Loucy (cell line): Measurements from ENCODE around the gene U2AF2.

Experiments used
- H2AFZ ChIP-seq: fragments of 200-600 bp; sonication (generic); 2 replicates; pipeline ENCODE4 v1.6.0; 2016; ENCODE audit warnings: antibody characterized with exemption, mild to moderate bottlenecking, low read length, moderate library complexity
- H3F3A ChIP-seq: fragments of 200-600 bp; 2 replicates; pipeline ENCODE4 v1.6.0; 2016; ENCODE audit warnings: antibody characterized with exemption, low read depth, mild to moderate bottlenecking
- H3K27me3 ChIP-seq: fragments of 200-600 bp; sonication (generic); 2 replicates; pipeline ENCODE4 v1.6.1; 2014; ENCODE audit warnings: low read length, mild to moderate bottlenecking; ENCODE audit not compliant: insufficient read depth, poor library complexity, severe bottlenecking
- H3K36me3 ChIP-seq: fragments of 200-600 bp; sonication (generic); 2 replicates; pipeline ENCODE4 v1.6.1; 2016; ENCODE audit warnings: low read length; ENCODE audit not compliant: insufficient read depth
- H3K4me1 ChIP-seq: fragments of 200-600 bp; sonication (generic); 2 replicates; pipeline ENCODE4 v1.5.1; 2014; ENCODE audit warnings: low read length, mild to moderate bottlenecking; ENCODE audit not compliant: insufficient read depth, poor library complexity, severe bottlenecking
- H3K4me2 ChIP-seq: fragments of 200-600 bp; sonication (generic); 2 replicates; pipeline ENCODE4 v1.6.0; 2014; ENCODE audit warnings: antibody characterized with exemption, low read length, low read depth, mild to moderate bottlenecking; ENCODE audit not compliant: poor library complexity, severe bottlenecking
- H3K4me3 ChIP-seq: fragments of 200-600 bp; sonication (generic); 2 replicates; pipeline ENCODE4 v1.5.1; 2014; ENCODE audit warnings: low read length, mild to moderate bottlenecking, mixed read lengths; ENCODE audit not compliant: poor library complexity, severe bottlenecking
- H3K79me2 ChIP-seq: fragments of 200-600 bp; sonication (generic); 2 replicates; pipeline ENCODE4 v1.6.1; 2014; ENCODE audit warnings: low read length; ENCODE audit not compliant: insufficient read depth
- H3K9ac ChIP-seq: fragments of 200-600 bp; sonication (generic); 2 replicates; pipeline ENCODE4 v1.6.0; 2014; ENCODE audit warnings: mild to moderate bottlenecking, low read depth, low read length, moderate library complexity; ENCODE audit not compliant: poor library complexity, severe bottlenecking
- H3K9me2 ChIP-seq: fragments of 200-600 bp; sonication (generic); replicated peaks from 2 replicates; pipeline ENCODE4 v1.6.1; 2016; ENCODE audit warnings: low read depth, low read length, mixed read lengths
- H3K9me3 ChIP-seq: fragments of 200-600 bp; sonication (generic); 2 replicates; pipeline ENCODE4 v1.6.1; 2014; ENCODE audit warnings: mild to moderate bottlenecking, antibody characterized with exemption, low read length, low read depth; ENCODE audit not compliant: insufficient read depth
- H4K20me1 ChIP-seq: fragments of 200-600 bp; sonication (generic); 2 replicates; pipeline ENCODE4 v1.6.0; 2014; ENCODE audit warnings: antibody characterized with exemption, low read length, mild to moderate bottlenecking; ENCODE audit not compliant: insufficient read depth, poor library complexity, severe bottlenecking
- CTCF ChIP-seq: fragments of 200-600 bp; sonication (generic); conservative IDR thresholded peaks from 2 replicates; pipeline ENCODE4 v1.5.1; 2014; ENCODE audit warnings: mild to moderate bottlenecking, antibody characterized with exemption, low read length
- EZH2phosphoT487 ChIP-seq: fragments of 200-600 bp; IDR thresholded peaks from 2 replicates; pipeline ENCODE4 v1.6.1; 2018; ENCODE audit warnings: antibody characterized with exemption, mild to moderate bottlenecking, moderate library complexity, borderline replicate concordance

The U2AF2 gene

GRCh38 chr19:55646889-55647731 is 7.7 kb upstream of the U2AF2 start:
- peaks cover 4% of the 10 kb centered on the region for H4K20me1 ChIP-seq
- H3K9me3 ChIP-seq = no peaks in the 10 kb centered on the region
- peaks cover 21% of the 10 kb centered on the region for H3K4me1 ChIP-seq
- peak overlapping the region; percentile 76; the same call in 1 of the 2 replicates for H2AFZ ChIP-seq
- H3K9me2 ChIP-seq = no peaks in the 10 kb centered on the region
- TF ChIP-seq EZH2phosphoT487 (no peak), CTCF (no peak)
- H3K9ac ChIP-seq = peak overlapping the region; percentile 87
- no peaks in the 10 kb centered on the region; the same call in 1 of the 2 replicates for H3K36me3 ChIP-seq
- H3K27me3 ChIP-seq = no peaks in the 10 kb centered on the region
- peaks cover 56% of the 10 kb centered on the region for H3K79me2 ChIP-seq
- H3K4me2 ChIP-seq = peak overlapping the region; percentile 99
- H3F3A ChIP-seq = no peaks in the 10 kb centered on the region
- H3K4me3 ChIP-seq = peak overlapping the region; percentile 75

GRCh38 chr19:55647732-55648584 is 6.9 kb upstream of the U2AF2 start, which contains the start of gene CCDC106:
Gene CCDC106 (plus strand): TSS chr19:55648212. CDS start chr19:55649047, 835 bp downstream.
- peak within 1 kb of the TSS; percentile 99 for H3K4me2 ChIP-seq
- no peaks in the 10 kb centered on the region for H3K9me3 ChIP-seq
- no peak for TF ChIP-seq CTCF
- no peak for TF ChIP-seq EZH2phosphoT487
- H3K36me3 ChIP-seq = no peaks in the 10 kb centered on the region; the same call in 1 of the 2 replicates
- peaks cover 47% of the 10 kb centered on the region for H3K79me2 ChIP-seq
- H3K4me1 ChIP-seq = peaks cover 19% of the 10 kb centered on the region
- H3F3A ChIP-seq = no peaks in the 10 kb centered on the region
- H3K4me3 ChIP-seq = peak within 1 kb of the TSS; percentile 75
- no peaks in the 10 kb centered on the region for H3K27me3 ChIP-seq
- H2AFZ ChIP-seq = peak within 1 kb of the TSS; percentile 76
- H4K20me1 ChIP-seq = peaks cover 4% of the 10 kb centered on the region
- H3K9ac ChIP-seq = peak within 1 kb of the TSS; percentile 87
- no peaks in the 10 kb centered on the region for H3K9me2 ChIP-seq

GRCh38 chr19:55648585-55649267 is 6.1 kb upstream of the U2AF2 start:
- H3K36me3 ChIP-seq = no peaks in the 10 kb centered on the region; the same call in 1 of the 2 replicates
- H3K9ac ChIP-seq = peak overlapping the region; percentile 87
- H3F3A ChIP-seq = no peaks in the 10 kb centered on the region
- no peaks in the 10 kb centered on the region for H3K27me3 ChIP-seq
- H3K79me2 ChIP-seq = peaks cover 41% of the 10 kb centered on the region
- H3K4me1 ChIP-seq = peaks cover 16% of the 10 kb centered on the region
- peaks cover 4% of the 10 kb centered on the region for H4K20me1 ChIP-seq
- TF ChIP-seq EZH2phosphoT487 = no peak
- TF ChIP-seq CTCF = no peak
- no peaks in the 10 kb centered on the region for H3K9me3 ChIP-seq
- no peaks in the 10 kb centered on the region for H3K9me2 ChIP-seq
- H3K4me2 ChIP-seq = peak overlapping the region; percentile 99
- H3K4me3 ChIP-seq = peak overlapping the region; percentile 75
- peak overlapping the region; percentile 76 for H2AFZ ChIP-seq
